H1 (cell line): Measurements from ENCODE around the gene WDR54. TPM values are rescaled to one million over a fixed set of nuclear protein-coding genes. Genes with fewer than 3 reads are reported as not detected.

Experiments
- POLR2A ChIP-seq, 2 experiments: IDR thresholded peaks; 1 replicate in 1 of 2; 2 replicates in 1 of 2; pipeline ENCODE4 v1.6.1; 2011; ENCODE audit warnings: low read depth in 2 of 2, low read length in 2 of 2, mild to moderate bottlenecking in 2 of 2; ENCODE audit errors: control extremely low read depth in 1 of 2
- polyA plus RNA-seq, 7 experiments: library from polyadenylated mRNA; depleted of rRNA in 3 of 7; stranded (reverse) in 5 of 7; unstranded in 2 of 7; fragments of >200 nt in 5 of 7; fragments of 200-250 nt in 2 of 7; gene quantifications; 1 replicate in 5 of 7; 2 replicates in 1 of 7; 4 replicates in 1 of 7; pipeline versions ENCODE4 v1.2.1 to v1.2.3, GENCODE V29; 2011 to 2013; ENCODE audit warnings: missing spikeins in 2 of 7, mixed read lengths in 2 of 7
- total RNA-seq: library from RNA; stranded (reverse); fragmentation: NEBNext Ultra II Directional; extraction: Animal tissue kit (Norgen Biotek cat#: 25700); gene quantifications from 2 replicates; pipeline ENCODE4 v1.2.1, GENCODE V29; 2021

The WDR54 gene
- total and polyA plus RNA-seq, 2 of the 8 experiments (the other 6 are each of a cell fraction or from before 2014, with no cell fraction given) = 41.6 to 125 TPM

- TF ChIP-seq POLR2A (IDR thresholded peaks at IDR 0.05; ENCODE audit: control extremely low read depth in 1 of 2, low read depth in 2 of 2, low read length in 2 of 2) = no peak
- TF ChIP-seq, all 59 proteins: peak for 3
Measured at GRCh38 chr2:74441170-74441689, 19.7 kb downstream of the WDR54 start (continued).
